ENCODE measurements around the gene RSPH3. TPM values are rescaled to one million over a fixed set of nuclear protein-coding genes. Genes with fewer than 3 reads are reported as not detected.

The RSPH3 gene
- polyA plus RNA-seq, 1 of the 3 experiments (the other 2 are of a cell fraction), result 2.1 TPM

- CTCF ChIA-PET, result interaction anchor here (0.6 to 10.7 kb wide), 28 partner anchors 8 to 612 kb away, joined by 3 to 152 read pairs (median 5); no protein-coding TSS in a partner anchor
- Histone ChIP-seq H3K36me3 (replicated peaks in 1 of 2; ENCODE audit: control insufficient read depth in 1 of 2, insufficient read depth in 2 of 2, low read length in 1 of 2) (no peaks in the 10 kb centered on the region), H3K9ac (no peak overlapping the region), H3K27me3 (ENCODE audit: insufficient read depth) (peaks cover 41% of the 10 kb centered on the region), H3K4me3 (ENCODE audit: low read depth in 2 of 2, low read length in 1 of 2) (no peak overlapping the region), H3K4me2 (no peak overlapping the region), H3K9me2 (no peaks in the 10 kb centered on the region), H3K4me1 (ENCODE audit: control insufficient read depth in 1 of 2, insufficient read depth in 2 of 2, low read depth in 1 of 2, low read length in 1 of 2) (peaks cover 0 to 2% of the 10 kb centered on the region in 2 experiments; a peak in 1 of 4 replicates), H3K27ac (ENCODE audit: low read depth in 2 of 2, low read length in 1 of 2) (no peak overlapping the region), H3K9me3 (no peaks in the 10 kb centered on the region), H3F3A (replicated peaks; ENCODE audit: insufficient read depth) (no peaks in the 10 kb centered on the region), H2AFZ (ENCODE audit: low read depth) (no peak overlapping the region), H3K79me2 (ENCODE audit: insufficient read depth) (no peaks in the 10 kb centered on the region), H4K20me1 (ENCODE audit: insufficient read depth) (no peaks in the 10 kb centered on the region)
- no peak for TF ChIP-seq TAF1 (IDR thresholded peaks at IDR 0.05; ENCODE audit: borderline replicate concordance, low read depth, low read length)
- TF ChIP-seq CHD2 (IDR thresholded peaks at IDR 0.05; ENCODE audit: low read length, partially characterized antibody), result no peak
- no peak for TF ChIP-seq RAD21 (IDR thresholded peaks at IDR 0.05; ENCODE audit: low read length)
- TF ChIP-seq SIN3A (IDR thresholded peaks at IDR 0.05; ENCODE audit: borderline replicate concordance, low read depth, low read length), result no peak
- TF ChIP-seq TCF12 (IDR thresholded peaks at IDR 0.05), result no peak
- TF ChIP-seq FOXM1 (IDR thresholded peaks at IDR 0.05; ENCODE audit: low read depth), result no peak
- TF ChIP-seq FOSL2 (IDR thresholded peaks at IDR 0.05; ENCODE audit: borderline replicate concordance, low read depth), result no peak
- POLR2A ChIA-PET, result no interaction called here
- 20% methylated on average over 5 of the region's 5 CpGs for WGBS (ENCODE audit: low lambda C conversion rate)
- DNase-seq, result no peak
Observed at GRCh38 chr6:159042826-159043181, 42.8 kb upstream of the RSPH3 start.

- peak; percentile 68 for DNase-seq
- TF ChIP-seq CHD2 (IDR thresholded peaks at IDR 0.05; ENCODE audit: low read length, partially characterized antibody), result no peak
- TF ChIP-seq JUND (IDR thresholded peaks at IDR 0.05), result no peak
- TF ChIP-seq CTCF (IDR thresholded peaks at IDR 0.05), result peak; percentile 97
- TF ChIP-seq POLR2AphosphoS5 (IDR thresholded peaks at IDR 0.05; ENCODE audit: low read depth, low read length), result no peak
- TF ChIP-seq GATA2 (CRISPR knock-in tag; IDR thresholded peaks at IDR 0.05), result no peak
- peak; percentile 74 for TF ChIP-seq RAD21 (IDR thresholded peaks at IDR 0.05; ENCODE audit: low read length)
- TF ChIP-seq SMC3 (IDR thresholded peaks at IDR 0.05; ENCODE audit: low read depth, low read length), result peak; percentile 79
- no peak for TF ChIP-seq ZBTB33 (IDR thresholded peaks at IDR 0.05; ENCODE audit: borderline replicate concordance, low read depth)
- TF ChIP-seq SIN3A (IDR thresholded peaks at IDR 0.05; ENCODE audit: borderline replicate concordance, low read depth, low read length), result no peak
- no peak for TF ChIP-seq EP300 (IDR thresholded peaks at IDR 0.05; ENCODE audit: borderline replicate concordance in 1 of 2, low read depth in 1 of 2, low read length in 1 of 2)
- peaks cover 0 to 2% of the 10 kb centered on the region in 2 experiments; a peak in 1 of 4 replicates for H3K4me1 ChIP-seq (ENCODE audit: control insufficient read depth in 1 of 2, insufficient read depth in 2 of 2, low read depth in 1 of 2, low read length in 1 of 2)
- H3K9ac ChIP-seq, result no peak overlapping the region
- no peak overlapping the region for H3K4me3 ChIP-seq (ENCODE audit: low read depth in 2 of 2, low read length in 1 of 2)
- H3K9me2 ChIP-seq, result no peaks in the 10 kb centered on the region
- no peak overlapping the region for H3K27ac ChIP-seq (ENCODE audit: low read depth in 2 of 2, low read length in 1 of 2)
- H3K79me2 ChIP-seq (ENCODE audit: insufficient read depth), result no peaks in the 10 kb centered on the region
- H3K4me2 ChIP-seq, result 0 out of 2 replicates have a peak overlapping the region, but pooled peaks have one; percentile 16
- no peaks in the 10 kb centered on the region for H3K9me3 ChIP-seq
- H3K27me3 ChIP-seq (ENCODE audit: insufficient read depth), result peaks cover 37% of the 10 kb centered on the region
- 45% methylated on average over 14 of the region's 14 CpGs for WGBS (ENCODE audit: low lambda C conversion rate)
- H3F3A ChIP-seq (replicated peaks; ENCODE audit: insufficient read depth), result no peaks in the 10 kb centered on the region
- H2AFZ ChIP-seq (ENCODE audit: low read depth), result no peak overlapping the region
- ChIA-PET CTCF (interaction anchor here (0.6 to 10.7 kb wide), 31 partner anchors 8 to 613 kb away, joined by 3 to 152 read pairs (median 5); no protein-coding TSS in a partner anchor), POLR2A (no interaction called here)
- H4K20me1 ChIP-seq (ENCODE audit: insufficient read depth), result no peaks in the 10 kb centered on the region
- H3K36me3 ChIP-seq (replicated peaks in 1 of 2; ENCODE audit: control insufficient read depth in 1 of 2, insufficient read depth in 2 of 2, low read length in 1 of 2), result no peaks in the 10 kb centered on the region
Observed at GRCh38 chr6:159042003-159042825, 42.2 kb upstream of the RSPH3 start.

Measured in SK-N-SH (cell line).